ENCODE measurements around the gene SYT3. TPM values are rescaled to one million over a fixed set of nuclear protein-coding genes. Genes with fewer than 3 reads are reported as not detected.

SYT3 gene
- total RNA-seq, 1 donor from 2014 or later: 0.38 TPM

DNA sequence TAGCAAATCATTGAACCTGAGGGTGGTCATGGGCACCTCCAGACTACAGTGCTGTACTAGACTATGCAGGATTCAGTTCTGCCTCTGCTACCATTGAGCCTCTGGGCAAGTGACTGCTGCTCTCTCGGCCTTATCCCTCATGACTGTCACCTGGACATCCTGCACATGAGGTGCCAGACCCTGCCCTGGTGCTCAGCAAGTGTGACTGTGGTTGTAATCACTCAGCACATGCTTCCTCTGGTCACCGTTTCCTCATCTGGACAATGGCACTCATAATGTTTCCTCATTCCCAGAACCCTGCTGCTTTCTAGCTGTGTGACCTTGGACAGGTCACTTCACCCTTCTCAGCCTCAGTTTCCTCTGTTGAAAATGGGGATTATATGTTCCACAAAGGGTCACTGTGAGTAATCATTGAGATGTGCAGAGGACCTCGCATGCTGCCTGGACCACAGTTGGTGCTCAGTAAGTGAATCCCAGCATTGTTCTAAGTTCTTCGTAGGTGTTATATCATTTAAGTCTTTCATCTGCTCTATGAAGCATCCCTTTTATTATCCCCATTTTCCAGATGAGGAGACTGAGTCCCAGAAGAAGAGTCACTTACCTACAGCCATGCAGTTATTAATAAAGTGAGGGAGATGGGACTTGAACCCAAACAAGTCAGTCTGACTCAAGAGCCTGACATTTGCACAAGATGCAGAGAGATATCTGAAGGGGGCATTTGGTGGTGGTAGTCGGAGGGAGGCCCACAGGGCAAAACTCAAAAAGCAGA, 3.2 kb downstream of the SYT3 start:
- no peak for DNase-seq (ENCODE audit: extremely low spot score, unreplicated experiment)
- Mint-ChIP-seq H3K4me3 (ENCODE audit: unreplicated experiment) (no peak overlapping the region), H3K36me3 (ENCODE audit: unreplicated experiment) (no peaks in the 10 kb centered on the region), H3K4me1 (ENCODE audit: unreplicated experiment) (peaks cover 2% of the 10 kb centered on the region), H3K9me3 (ENCODE audit: unreplicated experiment) (peaks cover 9% of the 10 kb centered on the region), H3K27ac (ENCODE audit: unreplicated experiment) (no peak overlapping the region), H3K27me3 (ENCODE audit: unreplicated experiment) (peaks cover 24% of the 10 kb centered on the region)
- TF ChIP-seq, protein P1, sequence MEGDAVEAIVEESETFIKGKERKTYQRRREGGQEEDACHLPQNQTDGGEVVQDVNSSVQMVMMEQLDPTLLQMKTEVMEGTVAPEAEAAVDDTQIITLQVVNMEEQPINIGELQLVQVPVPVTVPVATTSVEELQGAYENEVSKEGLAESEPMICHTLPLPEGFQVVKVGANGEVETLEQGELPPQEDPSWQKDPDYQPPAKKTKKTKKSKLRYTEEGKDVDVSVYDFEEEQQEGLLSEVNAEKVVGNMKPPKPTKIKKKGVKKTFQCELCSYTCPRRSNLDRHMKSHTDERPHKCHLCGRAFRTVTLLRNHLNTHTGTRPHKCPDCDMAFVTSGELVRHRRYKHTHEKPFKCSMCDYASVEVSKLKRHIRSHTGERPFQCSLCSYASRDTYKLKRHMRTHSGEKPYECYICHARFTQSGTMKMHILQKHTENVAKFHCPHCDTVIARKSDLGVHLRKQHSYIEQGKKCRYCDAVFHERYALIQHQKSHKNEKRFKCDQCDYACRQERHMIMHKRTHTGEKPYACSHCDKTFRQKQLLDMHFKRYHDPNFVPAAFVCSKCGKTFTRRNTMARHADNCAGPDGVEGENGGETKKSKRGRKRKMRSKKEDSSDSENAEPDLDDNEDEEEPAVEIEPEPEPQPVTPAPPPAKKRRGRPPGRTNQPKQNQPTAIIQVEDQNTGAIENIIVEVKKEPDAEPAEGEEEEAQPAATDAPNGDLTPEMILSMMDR (IDR thresholded peaks at IDR 0.05): no peak

DNA sequence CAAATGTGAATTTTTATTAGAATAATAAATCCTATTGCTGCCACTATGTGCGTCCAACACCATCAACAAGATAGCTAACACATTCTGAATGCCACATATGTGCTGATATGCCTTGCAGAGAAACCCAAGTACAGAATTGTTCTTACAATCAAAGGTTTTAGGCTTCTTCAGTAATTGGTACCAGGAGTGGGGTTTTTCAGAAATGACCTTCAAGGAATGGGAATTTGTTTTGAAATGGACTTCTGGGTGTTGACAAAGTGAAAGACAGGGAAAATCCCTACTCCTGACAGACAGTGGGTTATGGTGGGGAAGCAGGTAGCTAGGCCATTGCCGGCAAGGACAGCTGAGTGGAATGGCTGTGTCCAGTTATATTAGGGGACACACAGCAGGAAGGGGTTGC, 5.7 kb downstream of the SYT3 start:
- no peak for DNase-seq (ENCODE audit: extremely low spot score, unreplicated experiment)
- Mint-ChIP-seq H3K4me3 (ENCODE audit: unreplicated experiment) (no peak overlapping the region), H3K36me3 (ENCODE audit: unreplicated experiment) (no peaks in the 10 kb centered on the region), H3K4me1 (ENCODE audit: unreplicated experiment) (no peaks in the 10 kb centered on the region), H3K27ac (ENCODE audit: unreplicated experiment) (no peak overlapping the region), H3K9me3 (ENCODE audit: unreplicated experiment) (peaks cover 9% of the 10 kb centered on the region), H3K27me3 (ENCODE audit: unreplicated experiment) (peaks cover 18% of the 10 kb centered on the region)
- TF ChIP-seq, protein P1 (IDR thresholded peaks at IDR 0.05): no peak

DNA sequence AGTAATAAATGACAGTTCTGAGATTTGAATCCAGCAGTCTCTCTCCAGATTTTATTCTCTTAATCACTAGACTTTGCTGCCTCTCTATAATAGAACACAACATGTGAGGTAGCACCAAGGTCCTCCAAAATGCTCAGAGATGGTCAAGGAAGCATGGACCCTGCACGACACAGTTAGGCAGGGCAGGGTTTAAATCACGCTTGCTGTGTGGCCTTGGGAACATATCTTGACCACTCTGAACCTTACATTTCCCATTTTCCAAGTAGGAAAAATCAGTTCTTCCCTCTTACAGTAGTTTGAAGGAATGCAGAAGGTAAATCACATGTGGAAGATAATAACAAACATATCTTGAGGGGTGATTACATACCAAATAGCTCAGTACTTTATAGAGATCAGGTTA, 6.3 kb downstream of the SYT3 start:
- DNase-seq (ENCODE audit: extremely low spot score, unreplicated experiment): no peak
- Mint-ChIP-seq H3K27ac (ENCODE audit: unreplicated experiment) (no peak overlapping the region), H3K4me1 (ENCODE audit: unreplicated experiment) (no peaks in the 10 kb centered on the region), H3K36me3 (ENCODE audit: unreplicated experiment) (no peaks in the 10 kb centered on the region), H3K9me3 (ENCODE audit: unreplicated experiment) (peaks cover 9% of the 10 kb centered on the region), H3K27me3 (ENCODE audit: unreplicated experiment) (peaks cover 12% of the 10 kb centered on the region), H3K4me3 (ENCODE audit: unreplicated experiment) (no peak overlapping the region)
- TF ChIP-seq, protein P1 (IDR thresholded peaks at IDR 0.05): no peak

DNA sequence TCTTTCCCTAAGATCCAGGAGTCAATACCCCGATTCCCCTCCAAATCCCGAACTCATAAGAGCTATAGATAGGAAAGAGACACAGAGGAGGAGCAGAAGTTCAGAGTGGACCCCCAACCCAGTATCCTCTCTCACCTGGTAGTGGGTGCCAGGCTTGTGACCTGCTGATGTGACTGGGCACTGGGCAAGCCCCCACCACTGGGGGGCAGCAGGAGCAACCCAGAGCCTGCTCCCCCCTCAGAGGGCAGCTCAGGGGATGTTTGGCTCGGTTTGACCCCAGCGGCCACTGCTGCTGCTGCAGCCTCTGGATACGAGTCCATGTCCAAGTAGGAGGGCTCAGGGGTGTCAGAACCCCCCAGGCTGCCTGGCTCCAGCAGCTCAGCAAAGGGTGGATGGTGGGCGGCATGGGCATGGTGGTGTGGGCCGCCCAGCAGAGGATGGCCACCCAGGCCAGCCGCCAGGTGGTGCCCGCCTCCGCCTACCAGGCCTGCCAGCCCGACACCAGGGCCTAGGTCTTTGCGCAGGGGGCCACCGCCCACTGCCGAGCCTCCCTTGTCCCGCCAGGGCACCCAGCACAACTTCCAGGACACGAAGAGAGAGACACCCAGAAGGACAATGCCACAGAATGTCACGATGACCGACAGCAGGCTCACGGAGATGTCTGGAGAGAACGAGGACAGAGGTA, 7.4 kb downstream of the SYT3 start:
- DNase-seq (ENCODE audit: extremely low spot score, unreplicated experiment): no peak
- Mint-ChIP-seq H3K36me3 (ENCODE audit: unreplicated experiment) (no peaks in the 10 kb centered on the region), H3K4me3 (ENCODE audit: unreplicated experiment) (no peak overlapping the region), H3K9me3 (ENCODE audit: unreplicated experiment) (peaks cover 9% of the 10 kb centered on the region), H3K27ac (ENCODE audit: unreplicated experiment) (no peak overlapping the region), H3K27me3 (ENCODE audit: unreplicated experiment) (peaks cover 2% of the 10 kb centered on the region), H3K4me1 (ENCODE audit: unreplicated experiment) (no peaks in the 10 kb centered on the region)
- TF ChIP-seq, protein P1 (IDR thresholded peaks at IDR 0.05): no peak

DNA sequence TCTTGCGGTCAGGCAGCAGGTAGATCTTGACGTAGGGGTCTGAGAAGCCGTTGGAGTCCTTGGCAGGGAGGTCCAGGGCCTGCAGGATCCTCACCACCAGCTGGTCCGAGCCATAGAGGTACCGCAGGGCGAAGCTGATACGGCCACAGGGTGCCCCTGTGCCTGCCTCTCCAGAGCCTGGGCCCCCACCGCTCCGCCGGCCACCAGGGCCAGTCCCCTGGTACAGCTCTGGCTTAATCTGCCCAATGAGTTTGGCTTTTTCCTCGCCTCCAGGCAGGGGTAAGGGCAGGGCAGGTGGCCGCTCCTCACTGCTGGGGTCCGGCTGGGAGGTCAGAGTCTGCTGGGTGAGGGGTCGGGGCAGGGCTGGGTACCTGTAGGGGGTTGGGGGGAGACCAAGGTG, 9.9 kb downstream of the SYT3 start:
- TF ChIP-seq, protein P1 (IDR thresholded peaks at IDR 0.05): no peak
- Mint-ChIP-seq H3K4me3 (ENCODE audit: unreplicated experiment) (no peak overlapping the region), H3K4me1 (ENCODE audit: unreplicated experiment) (no peaks in the 10 kb centered on the region), H3K27ac (ENCODE audit: unreplicated experiment) (no peak overlapping the region), H3K36me3 (ENCODE audit: unreplicated experiment) (no peaks in the 10 kb centered on the region), H3K27me3 (ENCODE audit: unreplicated experiment) (no peaks in the 10 kb centered on the region), H3K9me3 (ENCODE audit: unreplicated experiment) (peaks cover 9% of the 10 kb centered on the region)
- DNase-seq (ENCODE audit: extremely low spot score, unreplicated experiment): no peak
